C1 segment of cervical spinal cord (tissue), 14 donors: ENCODE measurements around the gene ALKBH8.
"Not testable (repeated sequence)": the region's sequence is repeated elsewhere in the genome, so short reads cannot be mapped to it uniquely, and the experiment has no call there.

Source experiments
- DNase-seq, 14 donors: peaks; one replicate each; lab custom pipeline; 2025; lab: John Stamatoyannopoulos, UW

ALKBH8 gene

GRCh38 chr11:107565219-107565937 is at the start of gene ALKBH8:
TSS of gene ALKBH8 (minus strand) at chr11:107565735. CDS start at chr11:107560893, 4,842 bp downstream.
- DNase-seq, result peak; percentile 21 to 83 (median 69)

- no peak for DNase-seq
These were observed 46.9 kb upstream of the ALKBH8 start for GRCh38 chr11:107612445-107612844.

- DNase-seq, result no peak
These were observed 44.1 kb upstream of the ALKBH8 start for GRCh38 chr11:107609400-107610218.

- DNase-seq, result no peak
These were observed 43.3 kb upstream of the ALKBH8 start for GRCh38 chr11:107608809-107609208.

GRCh38 chr11:107606141-107606540 is 40.6 kb upstream of the ALKBH8 start:
- no peak for DNase-seq

- no peak for DNase-seq
These were observed 39.8 kb upstream of the ALKBH8 start for GRCh38 chr11:107605061-107606006.

GRCh38 chr11:107598225-107599139 is 32.9 kb upstream of the ALKBH8 start:
- DNase-seq, result peak in 1 of 14 donors; percentile 8

- no peak for DNase-seq
These were observed 29.2 kb upstream of the ALKBH8 start for GRCh38 chr11:107594736-107595135.

- no peak for DNase-seq
These were observed 28.4 kb upstream of the ALKBH8 start for GRCh38 chr11:107593951-107594350.

GRCh38 chr11:107592813-107593212 is 27.3 kb upstream of the ALKBH8 start:
- no peak for DNase-seq

- no peak for DNase-seq
These were observed 26.7 kb upstream of the ALKBH8 start for GRCh38 chr11:107592231-107592590.

- DNase-seq, result peak in 4 of 14 donors; percentile 31 to 52 (median 40)
These were observed 26.1 kb upstream of the ALKBH8 start for GRCh38 chr11:107591378-107592230.

GRCh38 chr11:107590460-107591377 is 25.2 kb upstream of the ALKBH8 start, which contains the start of gene ELMOD1:
TSS of gene ELMOD1 (plus strand) at chr11:107591147. CDS start at chr11:107618190, 27,043 bp downstream.
- DNase-seq, result peak in 9 of 14 donors; percentile 9 to 71 (median 45)

- DNase-seq, result no peak
These were observed 21.9 kb upstream of the ALKBH8 start for GRCh38 chr11:107587306-107587979.

- no peak for DNase-seq
These were observed 18.2 kb upstream of the ALKBH8 start for GRCh38 chr11:107583629-107584195.

- no peak for DNase-seq
These were observed 15.6 kb upstream of the ALKBH8 start for GRCh38 chr11:107581147-107581546.

- DNase-seq, result not testable (repeated sequence)
These were observed 13.6 kb upstream of the ALKBH8 start for GRCh38 chr11:107579169-107579568.

- DNase-seq, result no peak
These were observed 11.8 kb upstream of the ALKBH8 start for GRCh38 chr11:107577346-107577711.
